ENCODE data around the gene SRGAP1. TPM values are rescaled to one million over a fixed set of nuclear protein-coding genes. Genes with fewer than 3 reads are reported as not detected.

The SRGAP1 gene
- total RNA-seq, 1 donor from 2014 or later: 14.8 TPM

GRCh38 chr12:64036414-64036813, 191.9 kb downstream of the SRGAP1 start:
- TF ChIP-seq, protein P1, sequence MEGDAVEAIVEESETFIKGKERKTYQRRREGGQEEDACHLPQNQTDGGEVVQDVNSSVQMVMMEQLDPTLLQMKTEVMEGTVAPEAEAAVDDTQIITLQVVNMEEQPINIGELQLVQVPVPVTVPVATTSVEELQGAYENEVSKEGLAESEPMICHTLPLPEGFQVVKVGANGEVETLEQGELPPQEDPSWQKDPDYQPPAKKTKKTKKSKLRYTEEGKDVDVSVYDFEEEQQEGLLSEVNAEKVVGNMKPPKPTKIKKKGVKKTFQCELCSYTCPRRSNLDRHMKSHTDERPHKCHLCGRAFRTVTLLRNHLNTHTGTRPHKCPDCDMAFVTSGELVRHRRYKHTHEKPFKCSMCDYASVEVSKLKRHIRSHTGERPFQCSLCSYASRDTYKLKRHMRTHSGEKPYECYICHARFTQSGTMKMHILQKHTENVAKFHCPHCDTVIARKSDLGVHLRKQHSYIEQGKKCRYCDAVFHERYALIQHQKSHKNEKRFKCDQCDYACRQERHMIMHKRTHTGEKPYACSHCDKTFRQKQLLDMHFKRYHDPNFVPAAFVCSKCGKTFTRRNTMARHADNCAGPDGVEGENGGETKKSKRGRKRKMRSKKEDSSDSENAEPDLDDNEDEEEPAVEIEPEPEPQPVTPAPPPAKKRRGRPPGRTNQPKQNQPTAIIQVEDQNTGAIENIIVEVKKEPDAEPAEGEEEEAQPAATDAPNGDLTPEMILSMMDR (conservative IDR thresholded peaks at IDR 0.05): no peak
- Mint-ChIP-seq H3K4me3 (no peak overlapping the region), H3K9me3 (peaks cover 2% of the 10 kb centered on the region), H3K36me3 (ENCODE audit: low read depth) (no peaks in the 10 kb centered on the region), H3K4me1 (peaks cover 45% of the 10 kb centered on the region), H3K27me3 (ENCODE audit: low read depth) (no peaks in the 10 kb centered on the region), H3K27ac (ENCODE audit: unreplicated experiment) (no peak overlapping the region)
- no peak for DNase-seq (ENCODE audit: low read depth, low spot score)

GRCh38 chr12:64039281-64039871, 194.9 kb downstream of the SRGAP1 start:
- no peak for DNase-seq (ENCODE audit: low read depth, low spot score)
- peaks cover 2% of the 10 kb centered on the region for H3K9me3 Mint-ChIP-seq
- H3K27ac Mint-ChIP-seq (ENCODE audit: unreplicated experiment): peak overlapping the region; percentile 1
- peak overlapping the region; percentile 2 for H3K4me3 Mint-ChIP-seq
- peaks cover 42% of the 10 kb centered on the region for H3K4me1 Mint-ChIP-seq
- H3K36me3 Mint-ChIP-seq (ENCODE audit: low read depth): no peaks in the 10 kb centered on the region
- H3K27me3 Mint-ChIP-seq (ENCODE audit: low read depth): no peaks in the 10 kb centered on the region
- TF ChIP-seq, protein P1 (conservative IDR thresholded peaks at IDR 0.05): no peak

DNA sequence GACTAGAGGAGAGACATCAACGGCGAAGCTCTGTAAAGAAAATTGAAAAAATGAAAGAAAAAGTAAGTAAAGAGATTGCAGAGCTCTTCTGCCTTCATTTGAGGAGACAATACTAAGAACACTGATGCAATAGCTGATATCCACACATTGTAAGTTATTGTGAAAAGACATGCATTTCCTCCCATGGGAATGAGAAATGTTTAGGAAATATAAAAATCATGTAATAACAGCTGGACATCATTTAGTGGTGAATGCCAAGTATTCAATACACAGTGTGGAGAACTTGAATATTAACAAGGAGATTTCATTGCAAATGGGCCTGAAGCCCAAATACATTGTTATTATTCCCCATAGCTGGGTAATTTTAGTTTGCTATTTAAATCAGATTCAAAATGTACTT, 198.4 kb downstream of the SRGAP1 start:
- TF ChIP-seq, protein P1 (conservative IDR thresholded peaks at IDR 0.05): no peak
- H3K27me3 Mint-ChIP-seq (ENCODE audit: low read depth): no peaks in the 10 kb centered on the region
- H3K9me3 Mint-ChIP-seq: no peaks in the 10 kb centered on the region
- peaks cover 21% of the 10 kb centered on the region for H3K4me1 Mint-ChIP-seq
- H3K4me3 Mint-ChIP-seq: no peak overlapping the region
- no peak overlapping the region for H3K27ac Mint-ChIP-seq (ENCODE audit: unreplicated experiment)
- no peak for DNase-seq (ENCODE audit: low read depth, low spot score)
- peaks cover 5% of the 10 kb centered on the region for H3K36me3 Mint-ChIP-seq (ENCODE audit: low read depth)

DNA sequence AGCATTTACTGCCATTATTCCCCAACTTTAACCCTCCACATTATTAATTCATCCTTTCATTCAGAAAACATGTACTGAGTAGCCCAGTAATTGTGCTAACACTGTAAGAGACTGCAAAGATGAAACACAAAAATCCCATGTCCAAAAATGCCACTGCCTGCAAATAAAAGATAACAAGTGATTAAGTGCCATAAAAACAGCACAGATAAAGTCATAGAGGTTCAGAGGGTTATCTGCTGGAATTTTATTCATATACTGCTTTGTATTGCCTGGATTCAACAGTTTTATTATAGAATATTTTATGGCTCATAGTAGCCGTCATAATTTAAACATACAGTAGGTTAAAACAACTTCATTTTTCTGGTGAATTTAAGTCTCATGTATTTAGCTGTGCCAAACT, 199.7 kb downstream of the SRGAP1 start:
- Mint-ChIP-seq H3K27ac (ENCODE audit: unreplicated experiment) (no peak overlapping the region), H3K9me3 (peaks cover 8% of the 10 kb centered on the region), H3K36me3 (ENCODE audit: low read depth) (peaks cover 16% of the 10 kb centered on the region), H3K4me3 (no peak overlapping the region), H3K4me1 (peaks cover 12% of the 10 kb centered on the region), H3K27me3 (ENCODE audit: low read depth) (no peaks in the 10 kb centered on the region)
- no peak for DNase-seq (ENCODE audit: low read depth, low spot score)
- TF ChIP-seq, protein P1 (conservative IDR thresholded peaks at IDR 0.05): no peak

GRCh38 chr12:64051057-64051456, 206.6 kb downstream of the SRGAP1 start:
- no peak overlapping the region for H3K27ac Mint-ChIP-seq (ENCODE audit: unreplicated experiment)
- H3K4me3 Mint-ChIP-seq: no peak overlapping the region
- DNase-seq (ENCODE audit: low read depth, low spot score): no peak
- TF ChIP-seq, protein P1 (conservative IDR thresholded peaks at IDR 0.05): no peak
- H3K9me3 Mint-ChIP-seq: peaks cover 17% of the 10 kb centered on the region
- H3K36me3 Mint-ChIP-seq (ENCODE audit: low read depth): peaks cover 35% of the 10 kb centered on the region
- H3K4me1 Mint-ChIP-seq: no peaks in the 10 kb centered on the region
- no peaks in the 10 kb centered on the region for H3K27me3 Mint-ChIP-seq (ENCODE audit: low read depth)
